GM21515 (cell line): ENCODE data around the gene GNAI2.

Source experiments
- ATAC-seq: cut with Tn5 transposase; IDR thresholded peaks from one replicate; pipeline ENCODE4 v1.9.1; 2021; ENCODE audit not compliant: unreplicated experiment

The GNAI2 gene

DNA sequence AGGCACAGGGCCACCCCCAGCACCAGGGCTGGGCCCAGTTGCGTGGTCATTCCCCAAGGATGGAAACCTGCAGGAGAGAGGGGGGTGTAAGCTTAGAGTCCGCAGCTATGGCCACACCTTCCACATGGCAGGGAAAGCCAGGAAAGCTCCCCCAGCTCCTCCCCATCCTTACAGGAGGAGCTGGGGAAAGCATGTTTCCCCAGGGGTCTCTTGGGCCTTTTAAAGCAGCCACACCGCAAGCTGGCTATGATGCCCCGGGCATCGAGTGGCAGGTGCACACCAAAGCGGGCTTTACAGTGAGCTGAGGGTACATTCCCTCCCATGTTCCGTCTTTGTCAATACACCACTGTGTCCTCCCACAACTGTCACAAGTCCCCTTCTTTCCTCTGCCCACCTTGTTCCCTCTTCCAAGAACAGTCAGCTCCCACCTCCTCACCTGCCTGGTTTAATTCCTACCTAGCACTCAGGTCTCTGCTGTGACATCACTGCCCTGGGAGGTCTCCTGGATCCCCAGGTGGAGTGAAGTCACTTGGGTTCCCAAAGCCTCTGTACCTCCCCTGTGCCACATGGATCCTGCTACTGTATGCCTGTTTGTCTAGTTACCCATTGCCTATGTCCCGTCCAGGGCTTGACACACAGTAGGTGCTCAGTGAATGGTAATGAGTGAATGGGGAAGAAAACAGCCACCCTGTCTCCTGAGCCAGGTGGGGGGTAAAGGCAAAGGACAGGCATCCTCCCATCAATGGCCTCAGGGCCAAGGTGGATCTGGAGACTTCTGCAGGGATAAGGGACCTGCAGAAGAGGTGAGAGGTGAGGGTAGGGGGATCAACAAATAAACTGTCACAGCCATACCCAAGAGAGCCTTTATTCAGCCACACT is 59.8 kb downstream of the GNAI2 start:
- ATAC-seq, result no peak

DNA sequence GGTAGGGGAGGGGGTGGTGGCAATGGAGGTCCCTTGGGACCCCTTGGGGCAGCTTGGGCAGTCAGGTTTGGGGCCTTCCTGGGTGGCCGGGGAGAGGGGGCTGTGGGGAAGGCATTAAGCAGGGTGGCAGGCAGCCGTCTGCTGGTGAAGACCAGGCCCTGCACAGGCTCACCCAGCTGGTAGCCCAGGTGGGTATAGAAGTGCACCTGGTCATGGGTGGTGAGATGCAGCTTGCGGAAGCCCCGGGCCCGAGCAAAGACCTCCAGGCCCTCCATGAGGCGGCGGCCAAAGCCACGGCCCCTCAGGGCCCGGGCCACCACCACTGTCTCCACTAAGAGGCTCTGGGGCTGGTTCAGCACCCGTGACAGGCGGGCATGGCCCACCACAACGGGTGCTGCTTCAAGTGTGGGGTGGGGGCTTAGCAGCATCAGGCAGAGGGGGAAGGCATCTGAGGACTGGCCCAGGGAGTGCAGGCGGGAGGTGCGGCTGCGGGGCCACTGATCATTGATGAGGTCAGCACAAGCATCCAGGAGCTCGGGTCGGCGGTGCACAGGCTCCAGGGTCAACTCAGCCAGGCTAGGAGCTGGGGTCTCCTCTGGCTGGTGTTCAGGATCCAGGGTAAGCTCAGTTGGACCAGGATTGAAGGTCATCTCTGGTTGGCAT is 60.8 kb downstream of the GNAI2 start:
- ATAC-seq, result no peak

DNA sequence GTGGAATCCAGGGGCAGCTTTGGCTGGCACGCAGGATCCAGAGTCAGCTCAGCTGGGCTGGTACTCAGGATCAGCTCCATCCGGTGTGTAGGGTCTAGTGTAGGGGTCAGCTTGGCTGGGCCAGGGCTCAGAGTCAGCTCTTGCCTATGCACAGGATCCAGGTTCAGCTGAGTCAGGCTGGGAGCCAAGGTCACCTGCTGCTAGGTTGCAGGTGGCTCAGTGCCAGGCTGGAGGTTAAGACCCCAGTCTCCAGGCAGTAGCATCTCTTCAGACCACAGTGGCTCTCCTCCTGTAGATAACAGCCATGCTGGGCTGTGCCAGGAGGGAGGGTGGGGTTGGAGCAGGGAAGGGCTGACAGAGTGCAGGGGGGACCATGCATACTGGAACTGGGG is 61.4 kb downstream of the GNAI2 start:
- no peak for ATAC-seq

DNA sequence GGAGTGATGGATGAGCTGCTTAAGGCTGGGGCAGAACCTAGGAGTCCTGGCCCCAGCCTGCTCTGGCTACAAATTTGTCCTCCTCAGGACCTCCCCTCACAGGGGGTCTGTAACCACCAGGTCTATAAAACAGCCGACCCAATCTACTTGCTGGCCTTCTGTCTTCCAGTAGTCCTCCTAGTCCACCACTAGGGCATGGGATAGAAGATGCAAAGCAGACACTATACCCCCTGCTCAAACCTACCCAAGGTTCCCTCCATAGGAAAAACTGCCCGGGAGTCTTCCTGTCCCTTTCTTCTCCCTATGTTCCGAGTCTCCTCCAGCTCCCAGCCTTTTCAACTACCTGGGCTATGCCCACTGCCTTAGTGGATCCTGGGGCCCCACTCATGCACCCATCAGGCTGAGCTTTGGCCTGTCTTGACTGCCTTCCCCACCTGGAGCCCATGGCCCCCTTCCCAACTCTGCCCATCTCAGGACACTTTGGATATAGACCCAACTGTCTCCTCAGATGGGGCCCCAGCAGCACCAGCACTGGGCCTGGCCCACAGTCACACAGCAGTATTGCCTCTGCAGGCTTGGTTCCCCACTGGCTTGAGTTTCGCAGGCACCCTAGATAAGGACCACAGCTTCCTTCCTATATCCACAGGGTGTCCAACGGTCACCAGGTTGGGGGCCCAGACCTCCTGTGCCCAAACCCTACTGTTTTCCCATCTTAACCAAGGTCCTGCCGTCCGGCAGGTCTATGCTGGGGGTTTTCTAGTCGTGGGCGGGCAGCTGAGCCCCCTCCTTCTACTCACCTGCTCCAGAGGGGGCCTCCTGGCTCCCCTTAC is 62.1 kb downstream of the GNAI2 start:
- no peak for ATAC-seq

- ATAC-seq, result peak; percentile 76
Measured at GRCh38 chr3:50298836-50299637, 63.0 kb downstream of the GNAI2 start, which contains the start of the genes HYAL3 and NAA80. TSS of gene HYAL3 (minus strand) at chr3:50299405. CDS start at chr3:50295602, 3,803 bp downstream. TSS of gene NAA80 (minus strand) at chr3:50299405. CDS start at chr3:50297463, 1,942 bp downstream.

GRCh38 chr3:50299638-50299928 is 63.6 kb downstream of the GNAI2 start:
- ATAC-seq, result no peak

DNA sequence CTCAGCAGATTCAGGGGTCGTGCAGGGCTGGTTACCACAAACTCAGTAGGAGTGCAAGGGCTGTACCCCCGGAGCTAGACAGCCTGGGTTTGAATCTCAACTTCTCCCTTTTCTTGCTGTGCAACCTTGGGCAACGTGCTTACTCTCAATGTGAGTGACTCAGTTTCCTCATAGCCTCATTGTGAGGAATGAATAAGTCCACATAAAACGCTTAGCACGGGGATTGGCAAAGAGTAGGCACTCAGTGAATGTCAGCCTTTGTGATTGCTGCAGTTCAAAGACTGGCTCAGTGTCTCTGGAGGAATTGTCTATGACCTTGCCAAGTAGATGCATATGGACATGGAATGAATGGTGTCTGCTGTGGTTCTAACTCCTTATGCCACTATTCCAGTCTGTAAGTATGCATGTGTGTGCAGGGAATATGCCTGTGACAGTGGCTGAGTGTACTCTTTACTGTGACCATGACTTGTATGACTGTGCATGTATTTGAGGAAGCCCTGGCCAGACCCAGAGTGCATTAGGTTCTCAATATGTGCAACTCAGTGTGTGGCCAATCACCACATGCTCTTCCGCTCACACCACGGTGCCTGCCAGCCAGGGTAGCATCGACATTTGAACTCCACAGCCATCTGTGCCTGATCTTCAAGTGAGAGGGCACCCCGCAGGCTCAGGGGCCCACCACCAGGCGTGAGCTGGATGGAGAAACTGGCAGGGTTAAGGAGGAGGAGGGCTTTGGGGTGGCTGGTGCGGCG is 64.1 kb downstream of the GNAI2 start:
- ATAC-seq, result no peak

- ATAC-seq, result no peak
Measured at GRCh38 chr3:50300681-50301254, 64.8 kb downstream of the GNAI2 start.

DNA sequence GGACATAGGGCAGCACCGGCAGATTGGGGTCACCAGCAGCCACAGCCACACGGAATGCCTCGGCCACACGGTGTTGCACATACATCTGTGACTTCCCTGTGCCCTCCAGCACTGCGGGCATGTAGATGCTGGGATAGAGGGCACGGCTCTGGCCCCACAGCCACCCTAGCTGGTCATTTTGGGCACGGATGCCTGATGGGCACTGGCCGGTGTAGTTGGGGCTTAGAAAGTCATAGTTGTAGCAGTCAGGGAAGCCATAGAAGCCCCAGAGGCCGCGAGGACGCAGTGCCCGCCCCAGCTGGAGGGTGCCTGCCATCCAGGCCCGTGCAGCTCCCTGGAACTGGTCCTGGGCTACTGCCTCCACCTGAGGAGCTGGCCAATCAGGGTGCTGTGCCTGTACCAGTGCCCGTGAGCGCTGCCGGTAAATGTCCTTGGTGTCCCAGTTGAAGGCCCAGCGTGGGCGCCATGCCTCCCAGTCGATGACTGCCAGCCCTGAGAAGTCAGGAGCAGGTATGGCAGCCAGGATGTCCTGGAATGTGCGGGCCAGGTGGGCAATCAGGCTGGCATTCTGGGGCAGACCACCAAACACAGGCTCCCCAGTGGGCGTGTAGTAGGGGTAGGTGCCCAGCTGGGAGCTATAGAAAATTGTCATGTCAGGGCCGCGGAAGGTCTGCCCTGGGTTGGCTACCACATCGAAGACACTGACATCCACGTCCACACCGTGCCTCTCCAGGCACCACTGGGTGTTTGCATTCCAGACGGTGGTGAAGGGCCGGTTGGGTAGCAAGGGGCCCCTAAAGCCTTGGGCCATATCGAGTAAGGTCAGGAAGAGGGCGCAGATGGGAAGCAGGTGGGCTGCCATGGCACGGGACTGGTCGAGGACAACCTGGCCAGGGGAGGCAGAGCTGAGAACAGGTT is 66.3 kb downstream of the GNAI2 start:
- no peak for ATAC-seq

GRCh38 chr3:50303013-50303815 is 67.2 kb downstream of the GNAI2 start, which contains the start of gene HYAL1:
TSS of gene HYAL1 (minus strand) at chr3:50303574. CDS start at chr3:50302956, 618 bp downstream.
- ATAC-seq, result no peak

GRCh38 chr3:50304601-50305000 is 68.6 kb downstream of the GNAI2 start:
- ATAC-seq, result no peak
